Stimulated activated CD4-positive, alpha-beta T cell treated with anti-CD3 and anti-CD28 coated beads, TNF-alpha, amount 100 ng/mL, for 24 hours (primary cell): ENCODE data around the gene DHX16.
A peak's percentile ranks its signal among the peaks of the same experiment; 100 is the strongest.

Experiments
- DNase-seq, 3 experiments: peaks; one replicate each; pipeline ENCODE4 v3.0.0-alpha.2; 2020; ENCODE audit warnings: low read depth in 3 of 3

DHX16 gene

DNA sequence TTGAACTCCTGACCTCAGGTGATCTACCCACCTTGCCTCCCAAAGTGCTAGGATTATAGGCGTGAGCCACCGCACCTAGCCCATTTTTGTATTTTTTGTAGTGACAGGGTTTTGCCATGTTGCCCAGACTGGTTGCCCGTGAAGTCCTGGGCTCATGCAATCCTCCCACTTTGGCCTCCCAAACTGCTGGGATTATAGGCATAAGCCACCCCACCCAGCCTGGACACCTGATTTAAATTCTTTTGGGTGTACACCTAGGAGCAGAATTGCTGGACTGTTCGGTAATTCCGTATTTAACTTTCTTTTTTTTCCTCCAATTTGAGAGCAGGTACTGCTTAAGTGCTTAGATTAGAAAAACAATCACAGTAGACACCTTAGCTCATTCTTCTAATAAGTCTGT lies 23.6 kb upstream of the DHX16 start:
- no peak for DNase-seq

DNA sequence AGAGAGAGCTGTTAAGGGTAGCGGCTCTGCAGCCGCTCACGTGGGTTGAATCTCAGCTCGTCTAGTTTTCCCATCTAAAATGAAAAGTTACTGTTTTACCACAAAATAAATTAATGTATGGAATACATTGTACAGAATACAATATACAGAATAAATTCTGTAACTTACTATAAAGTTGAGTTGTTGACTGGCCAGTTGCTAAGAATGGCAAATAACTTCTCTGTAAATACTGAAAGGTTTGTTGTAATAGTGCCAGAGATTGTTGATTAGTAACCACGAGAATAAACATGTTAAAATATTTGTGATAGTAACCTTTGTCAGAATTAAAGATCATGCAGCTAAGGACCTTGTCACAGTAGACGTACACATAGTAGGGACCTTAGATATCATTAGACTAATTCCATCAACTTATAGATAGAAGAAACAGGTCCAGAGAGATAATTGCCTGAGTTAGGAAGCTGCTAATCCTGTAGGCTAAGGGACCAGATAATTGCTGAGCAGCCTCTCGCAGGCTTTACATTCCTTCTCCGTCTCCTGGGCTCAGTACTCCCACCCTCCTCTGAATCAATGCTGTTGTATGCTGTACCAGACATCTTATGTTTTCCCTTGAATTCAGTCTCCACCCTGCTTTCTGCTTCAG lies 18.5 kb upstream of the DHX16 start:
- DNase-seq, result no peak

- peak in 2 of 3 experiments; percentile 67 to 81 for DNase-seq
These were observed 17.8 kb upstream of the DHX16 start, which contains the start of gene NRM for GRCh38 chr6:30690403-30691207. Gene NRM, minus strand, starts transcription at chr6:30690984. Its CDS starts 10 bp downstream, at chr6:30690974.

DNA sequence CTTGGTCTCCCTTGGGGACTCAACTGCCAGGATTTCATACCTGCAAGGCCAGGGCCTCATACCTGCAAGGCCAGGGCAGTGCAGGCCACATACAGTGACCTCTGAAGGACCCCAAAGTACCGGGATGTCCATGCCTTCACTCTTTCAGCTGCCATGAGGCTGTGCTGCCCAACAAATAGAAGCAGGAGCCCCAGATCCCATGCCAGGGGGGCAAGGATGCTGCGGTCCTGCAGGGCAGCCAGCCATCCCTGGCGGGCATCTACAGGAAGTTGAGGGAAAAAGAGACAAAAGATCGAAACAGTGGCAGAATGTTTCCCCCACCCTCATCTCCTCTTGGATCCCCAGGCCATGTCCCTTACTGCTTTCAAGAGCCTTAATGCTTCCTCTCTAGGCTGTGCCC lies 17.2 kb upstream of the DHX16 start:
- DNase-seq, result no peak

DNA sequence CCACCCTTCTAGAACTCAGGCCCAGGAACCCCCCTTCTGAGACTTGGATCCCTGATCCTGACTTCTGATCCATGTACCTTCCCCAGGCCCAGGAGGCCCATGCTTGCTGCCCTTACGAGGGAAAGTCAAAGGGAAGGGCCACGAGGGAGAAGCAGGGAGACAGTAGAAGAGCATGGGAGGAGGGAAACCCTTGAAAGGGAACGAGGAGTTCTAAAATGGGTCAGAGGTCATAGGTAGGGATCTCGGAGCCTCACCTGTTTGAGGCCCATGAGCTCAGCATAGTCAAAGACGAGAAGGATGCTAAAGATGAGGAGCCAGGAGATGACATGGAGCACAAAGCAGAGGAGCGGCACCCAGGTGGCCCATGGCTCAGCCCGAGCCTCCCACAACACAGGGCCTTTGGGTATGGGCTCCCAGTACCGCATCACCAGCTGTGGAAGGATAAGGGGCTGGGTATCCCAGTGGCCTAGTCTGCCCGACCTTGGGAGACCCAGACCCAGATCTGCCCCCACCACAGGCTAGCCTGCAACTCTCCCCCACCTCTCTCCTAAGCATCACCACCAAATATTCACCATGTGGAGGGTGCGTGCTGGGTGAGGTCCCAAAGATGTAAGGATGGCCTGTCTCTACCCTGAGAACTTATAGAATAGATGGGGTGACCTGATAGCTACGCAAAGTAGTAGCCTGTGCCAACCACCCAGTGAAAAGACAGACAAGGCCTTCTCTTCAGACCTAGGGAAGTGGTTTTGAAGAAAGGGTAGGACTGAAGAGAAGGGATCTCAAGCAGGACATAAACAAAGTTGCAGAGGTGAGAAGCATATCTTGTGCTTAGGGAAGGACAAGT lies 16.4 kb upstream of the DHX16 start:
- no peak for DNase-seq

- DNase-seq, result no peak
These were observed 15.8 kb upstream of the DHX16 start for GRCh38 chr6:30688569-30688968.

DNA sequence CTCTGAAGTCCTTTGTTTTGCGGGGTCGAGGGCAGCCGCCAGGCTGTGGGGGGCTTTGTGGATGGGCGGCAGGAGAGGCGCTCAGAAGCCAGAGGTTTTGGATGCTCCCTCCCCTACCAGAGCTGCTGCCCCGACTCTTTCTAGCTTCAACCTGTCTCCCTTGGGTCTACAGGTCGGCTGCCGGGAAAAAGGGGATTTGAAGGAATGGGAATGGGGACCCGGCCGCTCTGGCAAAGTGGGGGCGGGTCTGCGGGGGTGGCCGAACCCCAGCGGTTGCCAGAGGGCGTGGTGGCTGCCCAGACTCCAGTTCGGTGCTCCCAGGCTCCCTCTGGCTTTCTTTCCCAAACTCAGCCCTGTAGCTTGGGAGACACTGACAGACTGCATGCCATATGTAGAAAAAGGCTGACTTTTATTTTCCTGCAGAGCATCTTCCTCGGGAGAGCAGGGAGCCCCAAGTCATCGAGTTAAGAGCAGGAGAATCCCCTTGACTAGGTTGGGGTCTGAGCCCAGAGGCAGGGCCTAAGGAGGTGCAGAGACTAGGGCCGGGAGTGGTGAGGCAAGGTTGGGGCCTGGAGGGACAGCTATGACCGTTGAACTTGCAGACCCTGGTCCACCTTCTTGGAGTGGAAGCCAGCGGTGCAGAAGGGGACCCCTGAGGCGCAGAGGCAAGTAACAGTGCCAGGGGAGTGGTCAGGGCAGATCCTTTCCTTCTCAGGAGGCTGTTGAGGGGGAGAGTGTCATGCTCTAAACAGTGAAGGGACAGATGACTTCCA lies 15.0 kb upstream of the DHX16 start:
- no peak for DNase-seq

- DNase-seq, result peak in 2 of 3 experiments; percentile 75 to 95
These were observed 14.3 kb upstream of the DHX16 start for GRCh38 chr6:30686908-30687658.

DNA sequence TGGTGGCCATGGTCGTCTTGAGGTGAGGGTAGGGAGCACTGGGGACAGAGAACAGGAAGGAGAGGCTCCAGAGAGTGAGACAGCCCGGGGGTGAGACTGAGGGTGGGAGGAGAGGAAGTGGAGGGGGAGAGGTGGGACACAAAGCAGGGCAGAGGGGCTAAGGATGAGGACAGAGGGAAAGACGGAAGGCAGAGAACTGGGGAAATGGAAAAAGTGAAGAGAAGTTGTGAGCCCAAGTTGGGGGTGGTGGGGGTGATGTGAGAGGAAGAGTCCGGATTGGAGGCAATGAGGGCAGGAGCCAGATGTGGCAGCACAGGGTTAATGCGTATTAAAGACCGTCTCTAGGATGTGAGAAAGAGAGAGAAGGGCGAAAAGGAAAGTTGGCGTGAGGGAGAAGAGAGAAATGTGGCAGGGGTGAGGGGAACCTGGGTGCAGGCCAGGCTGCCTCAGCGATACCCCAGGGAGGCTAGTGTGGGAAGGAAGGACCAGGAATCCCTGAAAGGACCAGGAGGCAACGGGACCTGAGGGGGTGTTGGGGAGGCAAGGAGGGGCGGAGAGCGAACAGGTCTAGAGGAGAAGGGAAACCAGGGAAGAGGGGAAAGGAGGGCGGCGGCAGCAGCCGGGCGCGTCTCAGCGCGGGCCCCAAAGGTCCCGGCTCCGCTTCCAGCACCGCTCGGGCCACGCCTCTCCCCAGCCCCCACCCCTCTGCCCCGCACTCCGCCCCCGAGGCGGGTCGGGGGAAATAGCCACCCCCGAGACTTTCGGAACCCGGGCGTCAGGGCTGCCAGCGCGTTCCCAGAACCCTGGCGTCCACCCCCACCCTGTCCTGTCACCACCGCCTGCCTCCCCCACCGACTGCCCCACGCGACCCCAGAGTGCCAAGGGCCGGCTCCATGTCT lies 13.5 kb upstream of the DHX16 start, which contains the start of gene PPP1R18:
TSS of gene PPP1R18 (minus strand) at position 637 of the 899 bp plus-strand sequence. CDS start at position 10, 627 bp downstream.
- DNase-seq, result peak; percentile 76 to 91 (median 80)

GRCh38 chr6:30685157-30686008 lies 12.6 kb upstream of the DHX16 start:
- no peak for DNase-seq

GRCh38 chr6:30684386-30685156 lies 11.8 kb upstream of the DHX16 start:
- DNase-seq, result peak in 1 of 3 experiments; percentile 61

DNA sequence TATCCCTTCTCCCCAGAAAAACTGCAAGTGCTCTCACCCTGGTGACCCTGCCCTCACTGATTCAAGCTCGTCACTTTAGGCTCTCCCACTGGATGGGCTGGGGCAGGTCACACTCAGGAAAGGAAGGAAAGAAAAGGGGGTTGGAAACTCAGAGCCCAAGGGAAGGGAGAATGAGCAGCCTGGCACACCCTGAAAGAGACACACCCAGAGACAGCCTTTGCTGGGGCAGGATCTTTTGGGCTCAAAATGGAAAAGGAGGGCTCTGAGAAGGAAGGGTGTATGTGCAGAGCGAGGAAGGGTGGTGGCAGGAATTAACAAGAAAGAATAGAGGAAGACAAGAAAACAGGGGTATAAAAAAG lies 11.2 kb upstream of the DHX16 start:
- DNase-seq, result no peak

GRCh38 chr6:30683183-30683979 lies 10.6 kb upstream of the DHX16 start:
- no peak for DNase-seq

DNA sequence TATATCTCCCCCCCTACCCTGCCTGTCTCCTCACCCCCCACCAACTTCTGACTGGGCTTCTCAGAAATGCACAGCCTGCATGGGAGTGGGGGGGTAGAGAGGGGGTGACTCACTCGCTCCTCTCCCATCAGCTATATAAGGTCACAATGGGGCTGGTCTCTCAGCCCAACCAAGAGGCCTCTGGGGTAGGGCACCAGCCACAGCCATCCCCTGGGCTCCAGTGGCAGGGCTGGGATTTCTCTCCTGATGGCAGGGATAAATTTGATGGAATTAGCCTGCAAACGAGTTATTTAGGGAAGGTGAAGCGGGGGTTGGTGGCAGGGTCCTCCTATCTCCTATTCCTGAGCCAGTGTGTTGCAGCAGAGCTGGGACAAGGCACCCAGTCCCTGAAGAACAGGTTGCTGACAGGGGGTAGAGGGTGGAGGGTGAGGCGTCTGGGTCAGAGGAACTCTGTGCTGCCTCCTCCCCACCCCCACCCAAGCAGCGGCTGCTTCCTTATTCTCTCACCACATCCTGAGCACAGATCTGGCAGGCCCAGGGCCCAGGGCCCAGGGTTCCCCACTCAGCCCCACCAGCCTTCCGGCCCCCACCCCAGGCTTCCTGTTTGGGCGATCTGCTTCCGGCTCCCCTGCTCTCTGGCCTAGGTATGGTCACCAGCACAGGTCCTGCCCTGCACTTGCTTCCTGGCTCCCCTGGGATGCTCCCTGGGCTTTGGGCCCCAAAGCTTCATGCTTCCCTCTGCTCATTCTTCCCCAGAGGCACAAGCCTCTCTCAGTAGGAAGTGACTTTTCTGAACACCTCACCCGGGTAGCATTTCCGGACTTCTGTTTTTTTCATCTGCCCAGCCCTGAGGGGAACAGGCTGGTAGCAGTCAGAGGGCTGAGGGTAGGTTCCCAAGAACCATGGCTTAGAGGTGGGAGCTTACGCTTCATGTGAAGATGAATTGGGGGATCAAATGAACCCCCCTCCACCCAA lies 9.6 kb upstream of the DHX16 start:
- DNase-seq, result peak; percentile 67 to 85 (median 74)

GRCh38 chr6:30681766-30682142 lies 8.9 kb upstream of the DHX16 start:
- no peak for DNase-seq
